Measurements from ENCODE around the gene PIK3C2A.
"Not testable (repeated sequence)": the region's sequence is repeated elsewhere in the genome, so short reads cannot be mapped to it uniquely, and the experiment has no call there.

The PIK3C2A gene

GRCh38 chr11:17207317-17208256 is at the start of gene PIK3C2A:
Gene PIK3C2A, minus strand, starts transcription at chr11:17207986. Its CDS starts 38,245 bp downstream, at chr11:17169741.
- peak; percentile 63 for DNase-seq

GRCh38 chr11:17257196-17257595 is 49.4 kb upstream of the PIK3C2A start:
- no peak for DNase-seq

- DNase-seq: no peak
Observed at GRCh38 chr11:17256512-17256911, 48.7 kb upstream of the PIK3C2A start.

- no peak for DNase-seq
Observed at GRCh38 chr11:17252704-17253103, 44.9 kb upstream of the PIK3C2A start.

GRCh38 chr11:17250561-17251350 is 43.0 kb upstream of the PIK3C2A start:
- DNase-seq: no peak

- no peak for DNase-seq
Observed at GRCh38 chr11:17244046-17244445, 36.3 kb upstream of the PIK3C2A start.

- DNase-seq: not testable (repeated sequence)
Observed at GRCh38 chr11:17242954-17243353, 35.2 kb upstream of the PIK3C2A start.

- no peak for DNase-seq
Observed at GRCh38 chr11:17240780-17241179, 33.0 kb upstream of the PIK3C2A start.

- not testable (repeated sequence) for DNase-seq
Observed at GRCh38 chr11:17239927-17240326, 32.1 kb upstream of the PIK3C2A start.

- DNase-seq: no peak
Observed at GRCh38 chr11:17238377-17238776, 30.6 kb upstream of the PIK3C2A start.

GRCh38 chr11:17233101-17233500 is 25.3 kb upstream of the PIK3C2A start:
- no peak for DNase-seq

GRCh38 chr11:17230867-17231851 is 23.4 kb upstream of the PIK3C2A start:
- DNase-seq: no peak

- DNase-seq: no peak
Observed at GRCh38 chr11:17229481-17230152, 21.8 kb upstream of the PIK3C2A start.

GRCh38 chr11:17228186-17228925 is 20.6 kb upstream of the PIK3C2A start:
- DNase-seq: not testable (repeated sequence)

- DNase-seq: no peak
Observed at GRCh38 chr11:17224727-17225126, 16.9 kb upstream of the PIK3C2A start.

- DNase-seq: no peak
Observed at GRCh38 chr11:17221968-17222367, 14.2 kb upstream of the PIK3C2A start.

GRCh38 chr11:17219016-17219415 is 11.2 kb upstream of the PIK3C2A start:
- DNase-seq: no peak

- DNase-seq: no peak
Observed at GRCh38 chr11:17218403-17218802, 10.6 kb upstream of the PIK3C2A start.

- DNase-seq: no peak
Observed at GRCh38 chr11:17217401-17217800, 9.6 kb upstream of the PIK3C2A start.

- DNase-seq: no peak
Observed at GRCh38 chr11:17214338-17214737, 6.6 kb upstream of the PIK3C2A start.

GRCh38 chr11:17211286-17211685 is 3.5 kb upstream of the PIK3C2A start:
- no peak for DNase-seq
